Calu3 (cell line): ENCODE data around the gene KMT5C. TPM values are rescaled to one million over a fixed set of nuclear protein-coding genes. Genes with fewer than 3 reads are reported as not detected.

Source experiments
- BruUV-seq: library from RNA; stranded (reverse); fragments of 400-500 nt; replicated peaks from 2 replicates; lab custom pipeline; 2021; lab: Mats Ljungman, UMichigan
- CTCF ChIA-PET: fragments of 300-600 bp; sonication (Branson Sonifier 250); formaldehyde crosslinking; loops from one replicate; lab custom pipeline; 2022; ENCODE audit warnings: antibody characterized with exemption; lab: Charles Lee
- DNase-seq: peaks from one replicate; pipeline ENCODE4 v3.0.0; 2022
- H3K27ac Mint-ChIP-seq: one replicate; pipeline ENCODE4 v1.8.0; 2022; ENCODE audit warnings: mixed read lengths; ENCODE audit not compliant: unreplicated experiment
- H3K27me3 Mint-ChIP-seq: one replicate; pipeline ENCODE4 v1.8.0; 2022; ENCODE audit warnings: mixed read lengths; ENCODE audit not compliant: unreplicated experiment
- H3K36me3 Mint-ChIP-seq: one replicate; pipeline ENCODE4 v1.8.0; 2022; ENCODE audit warnings: mild to moderate bottlenecking, moderate library complexity, mixed read lengths; ENCODE audit not compliant: insufficient read depth, unreplicated experiment
- H3K4me1 Mint-ChIP-seq: one replicate; pipeline ENCODE4 v1.8.0; 2022; ENCODE audit warnings: mild to moderate bottlenecking, low read depth, mixed read lengths; ENCODE audit not compliant: unreplicated experiment
- H3K4me3 Mint-ChIP-seq: one replicate; pipeline ENCODE4 v1.8.0; 2022; ENCODE audit warnings: mild to moderate bottlenecking, low read depth, moderate library complexity, mixed read lengths; ENCODE audit not compliant: unreplicated experiment
- H3K9me3 Mint-ChIP-seq: one replicate; pipeline ENCODE4 v1.8.0; 2022; ENCODE audit warnings: low read depth, mixed read lengths; ENCODE audit not compliant: unreplicated experiment
- CTCF ChIP-seq: fragments of 200-600 bp; IDR thresholded peaks from one replicate; pipeline ENCODE4 v1.8.0; 2022; ENCODE audit warnings: antibody characterized with exemption; ENCODE audit not compliant: unreplicated experiment
- intact Hi-C: fragments of 100-400 bp; cut with micrococcal nuclease; formaldehyde crosslinking; loops from one replicate; pipeline ENCODE4 v1.10.0; 2022; ENCODE audit not compliant: unreplicated experiment
- total RNA-seq: library from RNA; stranded (reverse); gene quantifications from 2 replicates; pipeline ENCODE4 v1.2.3, GENCODE V29; 2022

KMT5C gene
- total RNA-seq, 1 experiment from 2014 or later: 23.5 TPM

GRCh38 chr19:55333870-55334269 is 5.8 kb upstream of the KMT5C start:
- DNase-seq: peak; percentile 62
- Mint-ChIP-seq H3K4me1 (peaks cover 17% of the 10 kb centered on the region), H3K4me3 (peak overlapping the region; percentile 29), H3K27ac (peak overlapping the region; percentile 57), H3K27me3 (no peaks in the 10 kb centered on the region), H3K9me3 (no peaks in the 10 kb centered on the region), H3K36me3 (peaks cover 25% of the 10 kb centered on the region)
- CTCF ChIA-PET: interaction anchor here (0.7 kb wide), 1 partner anchor 265 kb away, joined by 3 read pairs; the partner anchor contains the start of gene FIZ1
- TF ChIP-seq CTCF: no peak
- intact Hi-C loops: no loop called here
- BruUV-seq: no TSS peak

GRCh38 chr19:55336101-55336500 is 3.6 kb upstream of the KMT5C start:
- H3K9me3 Mint-ChIP-seq: no peaks in the 10 kb centered on the region
- peaks cover 47% of the 10 kb centered on the region for H3K36me3 Mint-ChIP-seq
- intact Hi-C loops: loop anchor here (5.0 kb wide), 1 partner anchor 46 kb away; the partner anchor contains the start of gene TMEM238
- no peaks in the 10 kb centered on the region for H3K27me3 Mint-ChIP-seq
- no TSS peak for BruUV-seq
- TF ChIP-seq CTCF: no peak
- no peak for DNase-seq
- H3K4me3 Mint-ChIP-seq: no peak overlapping the region
- H3K27ac Mint-ChIP-seq: no peak overlapping the region
- CTCF ChIA-PET: no interaction called here
- peaks cover 22% of the 10 kb centered on the region for H3K4me1 Mint-ChIP-seq

GRCh38 chr19:55339889-55340783 is 460 bp downstream of the KMT5C start:
- H3K4me3 Mint-ChIP-seq: peak overlapping the region; percentile 91
- DNase-seq: no peak
- H3K27ac Mint-ChIP-seq: peak overlapping the region; percentile 97
- no peak for TF ChIP-seq CTCF
- H3K36me3 Mint-ChIP-seq: peaks cover 52% of the 10 kb centered on the region
- H3K27me3 Mint-ChIP-seq: no peaks in the 10 kb centered on the region
- BruUV-seq: TSS peak; percentile 39
- CTCF ChIA-PET: interaction anchor here (0.6 to 2.1 kb wide), 15 partner anchors 12 to 199 kb away, joined by 3 to 35 read pairs (median 6); partner anchors contain the start of genes DNAAF3, HSPBP1, PPP6R1 and TMEM238
- intact Hi-C loops: loop anchor here (5.0 kb wide), 1 partner anchor 42 kb away; the partner anchor contains the start of gene TMEM238
- H3K9me3 Mint-ChIP-seq: no peaks in the 10 kb centered on the region
- H3K4me1 Mint-ChIP-seq: peaks cover 23% of the 10 kb centered on the region

GRCh38 chr19:55340784-55341147 is 1.1 kb downstream of the KMT5C start:
- peak overlapping the region; percentile 97 for H3K27ac Mint-ChIP-seq
- CTCF ChIA-PET: no interaction called here
- H3K4me1 Mint-ChIP-seq: peaks cover 29% of the 10 kb centered on the region
- peak overlapping the region; percentile 91 for H3K4me3 Mint-ChIP-seq
- DNase-seq: peak; percentile 32
- H3K9me3 Mint-ChIP-seq: no peaks in the 10 kb centered on the region
- H3K36me3 Mint-ChIP-seq: peaks cover 58% of the 10 kb centered on the region
- H3K27me3 Mint-ChIP-seq: no peaks in the 10 kb centered on the region
- no peak for TF ChIP-seq CTCF
- no TSS peak for BruUV-seq
- intact Hi-C loops: no loop called here
